Right lobe of liver (tissue), 6 donors: Measurements from ENCODE around the gene MYRF. TPM values are rescaled to one million over a fixed set of nuclear protein-coding genes. Genes with fewer than 3 reads are reported as not detected.

Experiments
- ATAC-seq, 4 donors: fragments of 200-7000 bp; cut with Tn5 transposase; one replicate each; pipeline ENCODE4 v1.9.1; 2020; ENCODE audit warnings: mild to moderate bottlenecking in 4 of 4, moderate library complexity in 4 of 4
- DNase-seq, 3 donors: peaks; one replicate each; pipeline ENCODE4 v3.0.0-alpha.2; 2020
- H3K27ac ChIP-seq, 3 donors: fragments of 200-600 bp; one replicate each; pipeline ENCODE4 v1.8.0; 2022
- H3K27me3 ChIP-seq, 2 donors: fragments of 200-600 bp; one replicate each; pipeline ENCODE4 v1.8.0; 2022
- H3K36me3 ChIP-seq, 4 donors: fragments of 200-600 bp; sonication (generic) in 1 of 4; one replicate each; pipeline versions ENCODE4 v1.5.1 to v1.8.0; 2017 to 2022; ENCODE audit warnings: control low read depth in 1 of 4
- H3K4me1 ChIP-seq, 4 donors: fragments of 200-600 bp; sonication (generic) in 1 of 4; one replicate each; pipeline versions ENCODE4 v1.5.1 to v1.8.0; 2017 to 2022; ENCODE audit warnings: control low read depth in 1 of 4
- H3K4me3 ChIP-seq, 3 donors: fragments of 200-600 bp; one replicate each; pipeline ENCODE4 v1.8.0; 2022
- H3K9me3 ChIP-seq, 4 donors: fragments of 200-600 bp; sonication (generic) in 1 of 4; one replicate each; pipeline versions ENCODE4 v1.5.1 to v1.8.0; 2017 to 2022; ENCODE audit warnings: control low read depth in 1 of 4
- CTCF ChIP-seq, 4 donors: fragments of 200-600 bp in 3 of 4; fragments of 450-650 bp in 1 of 4; IDR thresholded peaks; one replicate each; pipeline versions ENCODE4 v1.5.1 to v1.8.0; 2016 to 2022; ENCODE audit warnings: antibody characterized with exemption in 4 of 4, mild to moderate bottlenecking in 2 of 4
- POLR2A ChIP-seq: fragments of 450-650 bp; IDR thresholded peaks from one replicate; pipeline ENCODE4 v1.6.1; 2017; ENCODE audit warnings: antibody characterized with exemption, mild to moderate bottlenecking
- WGBS: methylation state at CpG from one replicate; pipeline ENCODE4 v1.1.6; 2018; ENCODE audit warnings: low coverage, low lambda C conversion rate; ENCODE audit not compliant: insufficient coverage; ENCODE audit errors: missing lambda C conversion rate; 5-methylcytosine and 5-hydroxymethylcytosine counted together
- intact Hi-C, 2 donors: fragments of 100-400 bp; cut with DNase I; formaldehyde crosslinking; loops; one replicate each; pipeline versions ENCODE4 v1.11.2 to v1.14.1; 2022
- total RNA-seq, 6 experiments: library from RNA; depleted of rRNA in 2 of 6; stranded (reverse); fragments of >200 nt in 2 of 6; fragmentation: NEBNext Ultra II Directional in 3 of 6; extraction: Animal tissue kit (Norgen Biotek cat#: 25700) in 3 of 6; gene quantifications; one replicate each; pipeline versions ENCODE4 v1.1.0 to v1.2.4, GENCODE V29; 2016 to 2023
- donor health status: DM: no; HTN: yes; CAD: no.
- donor health status: DM: no; HTN: no; CAD: no.
- donor health status: DM: no; HTN: no; CAD: no.
- donor health status: DM: no; HTN: yes; CAD: no.
- donor health status: DM: no; HTN: yes; CAD: no.

MYRF gene
- total RNA-seq, 6 experiments from 2014 or later: 7.6 to 16.4 (median 11.6) TPM

- H3K4me3 ChIP-seq: no peak overlapping the region
- TF ChIP-seq POLR2A (no peak), CTCF (IDR thresholded peaks at IDR 0.05) (no peak)
- no peaks in the 10 kb centered on the region for H3K27me3 ChIP-seq
- 88% methylated on average over 5 of the region's 6 CpGs for WGBS
- no peak for ATAC-seq
- H3K36me3 ChIP-seq: no peaks in the 10 kb centered on the region
- intact Hi-C loops: no loop called here
- no peak for DNase-seq
- H3K9me3 ChIP-seq: no peaks in the 10 kb centered on the region
- no peaks in the 10 kb centered on the region for H3K4me1 ChIP-seq
- H3K27ac ChIP-seq: no peak overlapping the region
These were observed 40.9 kb upstream of the MYRF start for GRCh38 chr11:61711498-61711897.

GRCh38 chr11:61712314-61712713 is 40.1 kb upstream of the MYRF start:
- TF ChIP-seq POLR2A: no peak
- TF ChIP-seq CTCF (IDR thresholded peaks at IDR 0.05): no peak
- Histone ChIP-seq H3K4me3 (no peak overlapping the region), H3K27me3 (no peaks in the 10 kb centered on the region), H3K36me3 (no peaks in the 10 kb centered on the region), H3K4me1 (no peaks in the 10 kb centered on the region), H3K27ac (no peak overlapping the region), H3K9me3 (no peaks in the 10 kb centered on the region)
- DNase-seq (no peak), ATAC-seq (no peak)
- 65% methylated on average over 2 of the region's 12 CpGs for WGBS
- intact Hi-C loops: no loop called here

- no peaks in the 10 kb centered on the region for H3K27me3 ChIP-seq
- WGBS: 81% methylated on average over 2 of the region's 6 CpGs
These were observed 39.6 kb upstream of the MYRF start for GRCh38 chr11:61712846-61713245.

GRCh38 chr11:61713464-61713863 is 39.0 kb upstream of the MYRF start:
- H3K4me3 ChIP-seq: no peak overlapping the region
- H3K4me1 ChIP-seq: no peaks in the 10 kb centered on the region
- no peak for TF ChIP-seq POLR2A
- TF ChIP-seq CTCF (IDR thresholded peaks at IDR 0.05): no peak
- intact Hi-C loops: no loop called here
- no peak overlapping the region for H3K27ac ChIP-seq
- H3K9me3 ChIP-seq: no peaks in the 10 kb centered on the region
- no CpG with 5 or more reads among the region's 9 CpGs for WGBS
- no peak for ATAC-seq
- no peaks in the 10 kb centered on the region for H3K36me3 ChIP-seq
- no peaks in the 10 kb centered on the region for H3K27me3 ChIP-seq
- no peak for DNase-seq

More at GRCh38 chr11:61712846-61713245, 39.6 kb upstream of the MYRF start:
- ATAC-seq (no peak), DNase-seq (no peak)
- no peak overlapping the region for H3K4me3 ChIP-seq
- no peaks in the 10 kb centered on the region for H3K36me3 ChIP-seq
- no peak overlapping the region for H3K27ac ChIP-seq
- H3K9me3 ChIP-seq: no peaks in the 10 kb centered on the region
- no peak for TF ChIP-seq POLR2A
- TF ChIP-seq CTCF (IDR thresholded peaks at IDR 0.05): no peak
- intact Hi-C loops: no loop called here
- H3K4me1 ChIP-seq: no peaks in the 10 kb centered on the region

- H3K36me3 ChIP-seq: no peaks in the 10 kb centered on the region
- TF ChIP-seq POLR2A (no peak), CTCF (IDR thresholded peaks at IDR 0.05) (no peak)
- WGBS: 0% methylated on average over 1 of the region's 5 CpGs
- H3K4me1 ChIP-seq: no peaks in the 10 kb centered on the region
- DNase-seq (no peak), ATAC-seq (no peak)
- intact Hi-C loops: no loop called here
- no peak overlapping the region for H3K27ac ChIP-seq
- H3K27me3 ChIP-seq: no peaks in the 10 kb centered on the region
- no peaks in the 10 kb centered on the region for H3K9me3 ChIP-seq
- no peak overlapping the region for H3K4me3 ChIP-seq
These were observed 38.5 kb upstream of the MYRF start for GRCh38 chr11:61713906-61714305.
